NCI-H1048 (cell line): Measurements from ENCODE around the gene NFASC.

Experiments
- DNase-seq: peaks from one replicate; lab custom pipeline; 2025; lab: John Stamatoyannopoulos, UW

NFASC gene

DNA sequence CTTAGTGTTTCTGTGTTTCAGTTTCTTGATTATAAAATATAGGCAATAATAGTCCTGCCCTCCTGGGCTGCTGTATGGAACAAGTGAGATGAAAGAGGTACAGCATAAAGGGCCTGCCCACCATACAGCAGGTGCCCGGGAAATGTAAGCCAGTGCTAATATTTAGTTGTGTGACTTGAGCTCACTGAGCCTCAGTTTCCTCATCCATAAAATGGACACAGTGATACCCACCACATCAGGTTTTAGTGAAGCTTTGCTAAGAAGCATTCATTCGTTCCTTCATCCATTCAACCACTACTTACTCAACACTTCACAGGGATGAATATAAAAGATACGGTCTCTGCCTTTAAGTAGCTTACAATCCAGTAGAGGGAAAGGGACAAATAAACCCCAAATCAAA is 192.2 kb downstream of the NFASC start:
- DNase-seq: no peak

DNA sequence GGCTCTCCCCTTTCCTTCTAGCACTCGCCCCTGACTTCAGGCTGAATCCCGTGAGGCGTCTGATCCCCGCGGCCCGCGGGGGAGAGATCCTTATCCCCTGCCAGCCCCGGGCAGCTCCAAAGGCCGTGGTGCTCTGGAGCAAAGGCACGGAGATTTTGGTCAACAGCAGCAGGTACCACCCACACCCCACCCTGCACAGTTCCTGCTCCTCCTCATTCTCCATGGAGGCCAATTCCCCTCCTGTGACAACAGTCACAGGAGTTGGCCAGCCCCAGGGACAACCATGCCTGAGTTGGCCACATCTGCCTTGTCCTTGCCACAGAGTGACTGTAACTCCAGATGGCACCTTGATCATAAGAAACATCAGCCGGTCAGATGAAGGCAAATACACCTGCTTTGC is 193.6 kb downstream of the NFASC start:
- DNase-seq: no peak

GRCh38 chr1:205064741-205065316 is 194.2 kb downstream of the NFASC start:
- no peak for DNase-seq

DNA sequence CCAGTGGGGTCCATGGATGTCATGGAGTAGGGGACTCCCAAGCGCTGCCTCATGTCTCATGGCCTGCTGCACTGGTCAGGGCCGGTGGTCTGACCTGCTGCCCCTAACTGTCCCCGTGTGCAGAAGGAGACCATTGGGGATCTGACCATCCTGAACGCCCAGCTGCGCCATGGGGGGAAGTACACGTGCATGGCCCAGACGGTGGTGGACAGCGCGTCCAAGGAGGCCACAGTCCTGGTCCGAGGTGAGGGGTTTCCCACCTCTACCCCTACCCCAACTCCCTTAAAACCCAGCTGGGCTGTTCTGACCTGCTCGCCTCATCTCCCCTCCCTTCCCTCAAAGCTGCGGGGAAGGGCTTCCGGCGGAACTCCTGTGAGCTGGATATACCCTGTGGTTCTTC is 195.0 kb downstream of the NFASC start:
- no peak for DNase-seq

DNA sequence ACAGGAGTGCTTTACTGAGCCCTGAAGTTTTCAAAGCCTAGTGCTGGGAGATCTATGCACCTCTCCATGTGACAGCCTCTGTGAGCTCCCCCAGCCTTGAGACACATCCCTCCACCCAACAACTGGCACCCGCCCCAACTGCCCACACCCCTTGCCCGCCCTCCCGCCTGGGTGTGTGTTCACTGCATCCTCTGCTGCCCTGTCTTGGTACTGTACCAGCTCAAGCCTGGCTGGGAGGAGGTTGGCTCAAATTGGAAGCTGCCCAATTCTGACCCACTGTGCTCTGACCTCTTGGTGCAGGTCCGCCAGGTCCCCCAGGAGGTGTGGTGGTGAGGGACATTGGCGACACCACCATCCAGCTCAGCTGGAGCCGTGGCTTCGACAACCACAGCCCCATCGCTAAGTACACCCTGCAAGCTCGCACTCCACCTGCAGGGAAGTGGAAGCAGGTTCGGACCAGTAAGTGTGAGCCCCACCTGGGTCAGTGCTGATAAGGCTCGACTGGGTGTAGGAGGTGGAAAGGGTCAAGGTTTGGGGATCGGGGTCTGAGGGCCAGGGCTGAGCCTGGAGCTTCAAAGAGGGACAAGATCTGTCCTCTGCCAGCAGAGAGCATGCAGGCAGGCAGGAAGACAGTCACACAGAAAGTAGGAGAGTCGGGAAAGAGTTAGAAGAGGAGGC is 195.6 kb downstream of the NFASC start:
- DNase-seq: no peak

GRCh38 chr1:205067031-205067430 is 196.4 kb downstream of the NFASC start:
- DNase-seq: no peak

DNA sequence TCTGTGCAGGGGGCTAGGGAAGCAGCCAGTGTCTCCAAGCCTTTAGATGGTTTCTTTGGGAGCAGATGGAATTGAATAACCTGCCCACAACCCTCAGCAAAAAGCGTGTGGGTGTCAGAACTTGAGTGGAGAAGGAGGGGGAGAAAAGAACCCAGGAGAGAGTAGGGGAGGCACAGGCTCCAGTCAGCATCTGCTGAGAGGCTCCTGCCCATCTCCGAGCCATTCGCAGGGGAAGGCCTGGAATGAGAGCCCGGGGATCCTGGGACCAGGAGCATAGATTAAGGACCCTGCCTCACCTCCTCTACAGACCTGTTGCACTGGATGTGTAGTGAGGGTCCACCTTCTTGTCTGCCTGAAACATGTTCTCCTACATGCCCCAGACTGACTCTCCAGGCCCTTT is 197.3 kb downstream of the NFASC start:
- no peak for DNase-seq

DNA sequence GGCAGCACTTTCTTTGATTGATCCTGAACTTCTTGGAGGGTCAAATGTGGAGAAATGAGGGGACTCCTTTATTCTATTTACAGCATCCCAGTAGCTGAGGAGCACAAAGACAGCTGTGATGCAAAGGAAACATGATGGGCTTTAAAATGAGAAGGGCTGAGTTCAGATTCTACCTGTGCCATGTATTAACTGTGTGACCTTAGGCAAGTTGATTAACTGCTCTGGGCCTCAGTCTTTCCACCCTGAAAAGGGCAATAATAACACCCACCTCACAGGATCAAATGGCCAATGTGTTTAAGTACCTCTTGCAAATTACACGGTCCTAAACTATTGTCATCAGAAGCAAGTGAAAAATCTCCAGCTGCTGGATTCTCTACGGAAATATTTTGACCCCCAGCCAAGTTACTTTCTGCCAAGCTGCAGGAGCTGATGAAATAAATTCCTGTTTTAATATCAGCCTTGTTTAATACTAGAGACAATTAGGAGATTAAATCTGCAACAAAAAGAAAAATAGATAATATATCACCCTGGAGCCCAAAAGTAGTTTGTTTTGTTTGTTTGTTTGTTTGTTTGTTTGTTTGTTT is 197.9 kb downstream of the NFASC start:
- DNase-seq: no peak

DNA sequence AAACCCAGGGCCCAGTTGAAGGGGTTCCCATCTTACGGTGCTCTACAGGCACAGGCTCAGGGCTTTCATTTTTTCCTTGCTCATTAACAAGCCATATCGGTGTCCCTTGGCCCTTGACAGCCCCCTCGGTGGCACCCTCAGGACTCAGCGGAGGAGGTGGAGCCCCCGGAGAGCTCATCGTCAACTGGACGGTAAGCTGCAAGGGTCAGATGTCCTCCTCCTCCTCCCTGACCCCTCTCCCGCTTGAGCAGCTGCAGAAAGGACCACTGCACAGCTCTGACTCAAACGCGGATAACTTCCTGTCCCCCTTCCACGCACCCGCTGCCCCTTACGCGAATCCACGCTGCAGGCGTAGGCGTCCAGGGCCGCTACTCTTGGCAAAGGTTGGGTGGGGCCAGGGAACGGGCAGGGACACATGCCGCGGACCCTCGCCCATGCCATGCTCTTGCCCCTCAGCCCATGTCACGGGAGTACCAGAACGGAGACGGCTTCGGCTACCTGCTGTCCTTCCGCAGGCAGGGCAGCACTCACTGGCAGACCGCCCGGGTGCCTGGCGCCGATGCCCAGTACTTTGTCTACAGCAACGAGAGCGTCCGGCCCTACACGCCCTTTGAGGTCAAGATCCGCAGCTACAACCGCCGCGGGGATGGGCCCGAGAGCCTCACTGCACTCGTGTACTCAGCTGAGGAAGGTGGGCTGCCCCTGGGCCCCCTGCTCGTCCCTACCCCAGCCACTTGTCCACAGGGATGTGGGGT is 198.9 kb downstream of the NFASC start:
- DNase-seq: no peak

GRCh38 chr1:205071028-205071409 is 200.4 kb downstream of the NFASC start:
- no peak for DNase-seq

DNA sequence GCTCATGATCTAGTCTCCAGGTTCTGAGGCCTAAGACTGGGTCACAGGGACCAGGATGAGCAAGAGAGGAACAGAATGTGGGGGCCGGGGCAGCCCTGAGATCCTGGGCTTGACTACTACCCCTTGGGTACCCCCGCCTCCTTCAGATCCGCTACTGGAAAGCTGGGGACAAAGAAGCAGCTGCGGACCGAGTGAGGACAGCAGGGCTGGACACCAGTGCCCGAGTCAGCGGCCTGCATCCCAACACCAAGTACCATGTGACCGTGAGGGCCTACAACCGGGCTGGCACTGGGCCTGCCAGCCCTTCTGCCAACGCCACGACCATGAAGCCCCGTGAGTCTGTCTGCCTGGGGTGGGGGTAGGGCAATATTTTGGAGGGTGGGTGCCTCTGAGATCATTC is 201.1 kb downstream of the NFASC start:
- DNase-seq: no peak

- DNase-seq: no peak
These were observed 201.6 kb downstream of the NFASC start for GRCh38 chr1:205072286-205072685.
